ENCODE measurements around the gene TESPA1. TPM values are rescaled to one million over a fixed set of nuclear protein-coding genes. Genes with fewer than 3 reads are reported as not detected.

TESPA1 gene
- total and polyA plus RNA-seq, 2 experiments from 2014 or later = 0.34 TPM; not detected in 1

DNA sequence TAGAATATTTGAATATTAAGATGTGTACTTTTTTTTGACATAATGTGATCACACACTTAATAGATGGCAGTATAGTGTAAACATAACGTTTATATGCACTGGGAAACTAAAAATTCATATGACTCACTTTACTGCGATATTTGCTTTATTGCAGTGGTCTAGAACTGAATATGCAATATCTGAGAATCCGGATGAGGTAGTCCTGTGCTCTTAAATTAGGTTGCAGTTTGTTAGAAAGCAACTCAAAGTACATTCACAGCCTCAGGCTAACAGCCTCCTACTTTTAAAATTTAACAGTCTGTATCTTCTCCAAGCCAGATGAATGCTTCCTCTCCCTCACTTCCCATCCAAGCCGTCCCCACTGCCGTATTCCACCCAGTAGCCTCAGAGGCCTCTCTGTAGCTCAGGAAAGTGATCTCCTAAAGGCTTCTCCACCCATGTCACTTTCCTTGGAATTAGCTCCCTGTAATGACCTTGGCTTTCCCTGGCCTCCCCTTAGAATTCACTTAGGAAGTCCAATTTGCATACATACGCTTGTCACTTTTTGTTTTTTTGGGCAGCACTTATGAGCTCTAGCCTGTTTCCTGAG, 43.7 kb downstream of the TESPA1 start (continued):
- TF ChIP-seq ETS1 (IDR thresholded peaks at IDR 0.05) = no peak

DNA sequence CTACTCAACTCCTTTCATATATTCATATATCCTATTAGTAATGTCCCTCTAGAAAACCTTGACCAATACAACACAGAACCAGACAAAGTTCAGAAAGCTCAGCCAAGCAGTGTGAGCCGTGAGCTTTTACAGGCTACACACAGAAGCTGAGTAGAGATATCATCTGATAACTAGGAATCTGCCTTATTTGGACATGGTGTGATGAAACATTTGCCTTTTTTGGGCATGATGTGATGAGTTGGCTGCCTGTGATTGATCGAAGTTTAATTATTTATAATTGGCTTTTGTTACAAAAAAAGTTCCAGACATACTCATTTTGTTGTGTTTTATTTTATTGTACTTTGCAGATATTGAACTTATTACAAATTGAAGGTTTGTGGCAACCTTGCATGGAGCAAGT, 46.6 kb downstream of the TESPA1 start:
- H3K27me3 ChIP-seq (ENCODE audit: insufficient read depth) = no peaks in the 10 kb centered on the region
- H3K4me1 ChIP-seq (ENCODE audit: insufficient read depth) = no peaks in the 10 kb centered on the region
- H4K20me1 ChIP-seq (replicated peaks; ENCODE audit: insufficient read depth) = no peaks in the 10 kb centered on the region
- no peak overlapping the region for H2AFZ ChIP-seq
- H3K36me3 ChIP-seq (ENCODE audit: insufficient read depth) = no peaks in the 10 kb centered on the region
- H3K9me2 ChIP-seq (ENCODE audit: insufficient read depth) = 0 out of 2 replicates have a peak, but pooled peaks cover 11% of the 10 kb centered on the region
- H3K4me3 ChIP-seq = no peak overlapping the region
- Mint-ChIP-seq H3K27ac (no peak overlapping the region), H3K4me1 (peaks cover 5% of the 10 kb centered on the region), H3K27me3 (ENCODE audit: insufficient read depth, low read depth, poor library complexity) (peaks cover 5% of the 10 kb centered on the region), H3K36me3 (ENCODE audit: low read depth) (no peaks in the 10 kb centered on the region), H3K9me3 (no peaks in the 10 kb centered on the region), H3K4me3 (no peak overlapping the region)
- H3K4me2 ChIP-seq = no peak overlapping the region
- ATAC-seq = no peak
- no peak for DNase-seq (ENCODE audit: low spot score)
- H3K27ac ChIP-seq (ENCODE audit: low read depth) = no peak overlapping the region
- no peaks in the 10 kb centered on the region for H3K79me2 ChIP-seq (replicated peaks; ENCODE audit: insufficient read depth)
- no peaks in the 10 kb centered on the region for H3F3A ChIP-seq (replicated peaks; ENCODE audit: low read depth)
- TF ChIP-seq, protein P1, sequence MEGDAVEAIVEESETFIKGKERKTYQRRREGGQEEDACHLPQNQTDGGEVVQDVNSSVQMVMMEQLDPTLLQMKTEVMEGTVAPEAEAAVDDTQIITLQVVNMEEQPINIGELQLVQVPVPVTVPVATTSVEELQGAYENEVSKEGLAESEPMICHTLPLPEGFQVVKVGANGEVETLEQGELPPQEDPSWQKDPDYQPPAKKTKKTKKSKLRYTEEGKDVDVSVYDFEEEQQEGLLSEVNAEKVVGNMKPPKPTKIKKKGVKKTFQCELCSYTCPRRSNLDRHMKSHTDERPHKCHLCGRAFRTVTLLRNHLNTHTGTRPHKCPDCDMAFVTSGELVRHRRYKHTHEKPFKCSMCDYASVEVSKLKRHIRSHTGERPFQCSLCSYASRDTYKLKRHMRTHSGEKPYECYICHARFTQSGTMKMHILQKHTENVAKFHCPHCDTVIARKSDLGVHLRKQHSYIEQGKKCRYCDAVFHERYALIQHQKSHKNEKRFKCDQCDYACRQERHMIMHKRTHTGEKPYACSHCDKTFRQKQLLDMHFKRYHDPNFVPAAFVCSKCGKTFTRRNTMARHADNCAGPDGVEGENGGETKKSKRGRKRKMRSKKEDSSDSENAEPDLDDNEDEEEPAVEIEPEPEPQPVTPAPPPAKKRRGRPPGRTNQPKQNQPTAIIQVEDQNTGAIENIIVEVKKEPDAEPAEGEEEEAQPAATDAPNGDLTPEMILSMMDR (conservative IDR thresholded peaks at IDR 0.05; ENCODE audit: low read depth in 2 of 2) = no peak
- TF ChIP-seq JUNB (IDR thresholded peaks at IDR 0.05; ENCODE audit: unreplicated experiment) = no peak
- TF ChIP-seq CREB1 (CRISPR knock-in tag; IDR thresholded peaks at IDR 0.05; ENCODE audit: low read depth) = no peak
- TF ChIP-seq NANOG (IDR thresholded peaks at IDR 0.05; ENCODE audit: borderline replicate concordance) = no peak
- TF ChIP-seq EZH2phosphoT487 (IDR thresholded peaks at IDR 0.05; ENCODE audit: unreplicated experiment) = no peak
- no peak for TF ChIP-seq ETS1 (IDR thresholded peaks at IDR 0.05)
- no peak for TF ChIP-seq REST (IDR thresholded peaks at IDR 0.05; ENCODE audit: unreplicated experiment)
- no peak for TF ChIP-seq ZNF331 (CRISPR knock-in tag; IDR thresholded peaks at IDR 0.05; ENCODE audit: low read depth)
- TF ChIP-seq ZNF114 (CRISPR knock-in tag; IDR thresholded peaks at IDR 0.05) = no peak
- no peak for TF ChIP-seq ZNF462 (CRISPR knock-in tag; IDR thresholded peaks at IDR 0.05)
- no peak for TF ChIP-seq POLR2AphosphoS5 (IDR thresholded peaks at IDR 0.05; ENCODE audit: low read depth)

Data from GM23338 (cell line).